ENCODE data around the gene SERF2. TPM values are rescaled to one million over a fixed set of nuclear protein-coding genes. Genes with fewer than 3 reads are reported as not detected.
A peak's percentile ranks its signal among the peaks of the same experiment; 100 is the strongest.

The SERF2 gene
- total and polyA plus RNA-seq, 2 experiments from 2014 or later = 996 to 3,311 TPM

DNA sequence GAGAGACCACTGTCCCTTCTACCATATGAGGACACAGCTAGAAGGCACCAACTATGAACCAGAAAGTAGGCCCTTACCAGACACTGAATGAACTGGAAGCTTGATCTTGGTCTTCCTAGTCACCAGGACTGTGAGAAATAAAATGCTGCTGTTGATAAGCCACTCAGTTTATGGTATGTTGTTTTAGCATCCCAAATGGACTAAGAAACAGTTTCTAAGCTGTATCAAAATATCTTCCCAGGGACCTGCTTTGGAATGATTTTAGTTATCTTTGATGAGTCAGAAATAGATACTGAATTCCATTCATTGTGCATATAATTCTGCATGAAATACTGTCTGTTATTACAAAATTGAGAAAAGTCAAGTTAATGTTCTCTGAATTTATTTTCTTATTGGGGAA, 53.3 kb downstream of the SERF2 start:
- no peak overlapping the region for H3K4me3 ChIP-seq
- H3K27ac ChIP-seq = no peak overlapping the region
- no peaks in the 10 kb centered on the region for H3F3A ChIP-seq (ENCODE audit: insufficient read depth)
- H3K9ac ChIP-seq = no peak overlapping the region
- in situ Hi-C loops (cut with MboI) = no loop called here
- H3K4me2 ChIP-seq (ENCODE audit: unreplicated experiment) = no peak overlapping the region
- no peak for DNase-seq
- H3K9me2 ChIP-seq (ENCODE audit: insufficient read depth) = no peaks in the 10 kb centered on the region
- H3K9me3 ChIP-seq (ENCODE audit: low read depth) = no peaks in the 10 kb centered on the region
- H3K27me3 ChIP-seq (replicated peaks; ENCODE audit: insufficient read depth) = no peaks in the 10 kb centered on the region
- no peak overlapping the region for H2AFZ ChIP-seq
- no peaks in the 10 kb centered on the region for H3K4me1 ChIP-seq (ENCODE audit: insufficient read depth)
- H3K36me3 ChIP-seq (ENCODE audit: low read depth) = no peaks in the 10 kb centered on the region
- no peaks in the 10 kb centered on the region for H3K79me2 ChIP-seq (ENCODE audit: insufficient read depth)
- TF ChIP-seq EZH2 (IDR thresholded peaks at IDR 0.05; ENCODE audit: insufficient read depth, poor library complexity, severe bottlenecking) (no peak), EZH2phosphoT487 (IDR thresholded peaks at IDR 0.05; ENCODE audit: insufficient read depth, low read depth) (no peak)
- H4K20me1 ChIP-seq (ENCODE audit: insufficient read depth) = no peaks in the 10 kb centered on the region

MicroRNAs within 50 kb of the gene (microRNA counts, 767-probe panel; counts per million panel counts)
- microRNA hsa-miR-1282 = 447 counts per million, percentile 86 among the panel's probes with 10 or more counts

Small RNAs within 50 kb of the gene (microRNA-seq; reads per million reads assigned to microRNA genes)
- not detected for gene MIR1282 (ENCODE audit: borderline number of aligned reads)

Small RNAs within 50 kb of the gene (small RNA-seq; reads per million reads assigned to genes)
- gene MIR1282 (ENCODE audit: low read depth, low replicate concordance) = not detected

Other genes with a start within 250 kb of the SERF2 start
- 8.0 and 13.1 TPM in 2 replicates for gene PPIP5K1, start 202.1 kb upstream of the SERF2 start, total RNA-seq (2014; rRNA removed; shearing (Covaris generic))
- gene PPIP5K1, start 202.1 kb upstream of the SERF2 start, polyA plus RNA-seq (2016; fragmentation: Nextera tagmentation; extraction: Ambion mirVana) = 7.0 and 8.2 TPM in 2 replicates
- gene CKMT1B, start 198.3 kb upstream of the SERF2 start, total RNA-seq (2014; rRNA removed; shearing (Covaris generic)) = not detected in 2 replicates
- not detected in 2 replicates for gene CKMT1B, start 198.3 kb upstream of the SERF2 start, polyA plus RNA-seq (2016; fragmentation: Nextera tagmentation; extraction: Ambion mirVana)
- under 0.01 TPM in 1 of 2 replicates, not detected in the other for gene STRC, start 173.5 kb upstream of the SERF2 start, total RNA-seq (2014; rRNA removed; shearing (Covaris generic))
- gene STRC, start 173.5 kb upstream of the SERF2 start, polyA plus RNA-seq (2016; fragmentation: Nextera tagmentation; extraction: Ambion mirVana) = 0.08 TPM in 1 of 2 replicates, not detected in the other
- 0.38 TPM in 1 of 2 replicates, not detected in the other for gene CATSPER2, start 143.5 kb upstream of the SERF2 start, total RNA-seq (2014; rRNA removed; shearing (Covaris generic))
- 1.2 and 1.7 TPM in 2 replicates for gene CATSPER2, start 143.5 kb upstream of the SERF2 start, polyA plus RNA-seq (2016; fragmentation: Nextera tagmentation; extraction: Ambion mirVana)
- gene CKMT1A, start 98.5 kb upstream of the SERF2 start, total RNA-seq (2014; rRNA removed; shearing (Covaris generic)) = not detected in 2 replicates
- gene CKMT1A, start 98.5 kb upstream of the SERF2 start, polyA plus RNA-seq (2016; fragmentation: Nextera tagmentation; extraction: Ambion mirVana) = not detected in 2 replicates
- 215 and 224 TPM in 2 replicates for gene PDIA3, start 45.9 kb upstream of the SERF2 start, total RNA-seq (2014; rRNA removed; shearing (Covaris generic))
- gene PDIA3, start 45.9 kb upstream of the SERF2 start, polyA plus RNA-seq (2016; fragmentation: Nextera tagmentation; extraction: Ambion mirVana) = 1,087 and 1,111 TPM in 2 replicates
- gene ELL3, start 15.4 kb upstream of the SERF2 start, total RNA-seq (2014; rRNA removed; shearing (Covaris generic)) = 5.2 and 6.4 TPM in 2 replicates
- 1.4 and 1.5 TPM in 2 replicates for gene ELL3, start 15.4 kb upstream of the SERF2 start, polyA plus RNA-seq (2016; fragmentation: Nextera tagmentation; extraction: Ambion mirVana)
- gene SERINC4, start 7.9 kb downstream of the SERF2 start, total RNA-seq (2014; rRNA removed; shearing (Covaris generic)) = not detected in 2 replicates
- gene SERINC4, start 7.9 kb downstream of the SERF2 start, polyA plus RNA-seq (2016; fragmentation: Nextera tagmentation; extraction: Ambion mirVana) = not detected in 2 replicates
- gene HYPK, start 8.3 kb downstream of the SERF2 start, total RNA-seq (2014; rRNA removed; shearing (Covaris generic)) = 0.76 and 8.2 TPM in 2 replicates
- gene HYPK, start 8.3 kb downstream of the SERF2 start, polyA plus RNA-seq (2016; fragmentation: Nextera tagmentation; extraction: Ambion mirVana) = 14.0 and 19.9 TPM in 2 replicates
- gene MFAP1, start 32.4 kb downstream of the SERF2 start, total RNA-seq (2014; rRNA removed; shearing (Covaris generic)) = 14.4 and 24.6 TPM in 2 replicates
- gene MFAP1, start 32.4 kb downstream of the SERF2 start, polyA plus RNA-seq (2016; fragmentation: Nextera tagmentation; extraction: Ambion mirVana) = 30.2 and 33.1 TPM in 2 replicates
- 9.0 and 11.3 TPM in 2 replicates for gene WDR76, start 34.7 kb downstream of the SERF2 start, total RNA-seq (2014; rRNA removed; shearing (Covaris generic))
- gene WDR76, start 34.7 kb downstream of the SERF2 start, polyA plus RNA-seq (2016; fragmentation: Nextera tagmentation; extraction: Ambion mirVana) = 4.1 and 5.3 TPM in 2 replicates

Measured in GM23248 (cell line).